K562 (cell line): Measurements from ENCODE around the gene OVOL3. TPM values are rescaled to one million over a fixed set of nuclear protein-coding genes. Genes with fewer than 3 reads are reported as not detected.
A peak's percentile ranks its signal among the peaks of the same experiment; 100 is the strongest.

ENCODE experiments used
- ARID4B ChIP-seq: sonication (generic); formaldehyde crosslinking; IDR thresholded peaks from 2 replicates; pipeline ENCODE4 v1.8.0; 2022; ENCODE audit warnings: mild to moderate bottlenecking, missing genetic modification reagents
- ELF4 ChIP-seq: fragments of 450-650 bp; formaldehyde crosslinking; IDR thresholded peaks from 2 replicates; pipeline ENCODE4 v1.4.0; 2022; ENCODE audit warnings: missing genetic modification characterization
- HCFC1 ChIP-seq: IDR thresholded peaks from 2 replicates; pipeline ENCODE4 v1.6.1; 2012; ENCODE audit warnings: low read depth, low read length, improper control_type of control experiment
- HNRNPH1 ChIP-seq: fragments of 200-400 bp; formaldehyde crosslinking; optimal IDR thresholded peaks from 2 replicates; pipeline ENCODE3; 2017; ENCODE audit warnings: low read depth, mild to moderate bottlenecking, low read length, moderate library complexity
- MCM7 ChIP-seq, 2 experiments: fragments of 450-650 bp; IDR thresholded peaks; 2 replicates each; pipeline ENCODE4 v1.6.1; 2016 to 2018
- NFIC ChIP-seq: fragments of 450-650 bp; IDR thresholded peaks from 2 replicates; pipeline ENCODE4 v1.6.1; 2017; ENCODE audit warnings: mild to moderate bottlenecking, inconsistent platforms
- PYGO2 ChIP-seq: fragments of 450-650 bp; IDR thresholded peaks from 2 replicates; pipeline ENCODE4 v1.6.1; 2016; ENCODE audit warnings: mild to moderate bottlenecking, missing genetic modification characterization, moderate library complexity, missing compliant biosample characterization
- RFX5 ChIP-seq: IDR thresholded peaks from 2 replicates; pipeline ENCODE4 v1.6.1; 2011; ENCODE audit warnings: low read depth, mild to moderate bottlenecking, improper control_type of control experiment, low read length
- SMARCA5 ChIP-seq: fragments of 450-650 bp; IDR thresholded peaks from 2 replicates; pipeline ENCODE4 v1.6.1; 2016
- SNAPC5 ChIP-seq: fragments of 250-450 bp; sonication (Bioruptor Pico); IDR thresholded peaks from 2 replicates; pipeline ENCODE4 v1.8.0; 2021; ENCODE audit warnings: moderate library complexity, mild to moderate bottlenecking, inconsistent platforms
- SREBF1 ChIP-seq: fragments of 150-350 bp; IDR thresholded peaks from 2 replicates; pipeline ENCODE4 v1.6.1; 2014; ENCODE audit warnings: antibody characterized with exemption, low read depth, low read length, borderline replicate concordance
- SREBF2 ChIP-seq: sonication (generic); formaldehyde crosslinking; IDR thresholded peaks from 2 replicates; pipeline ENCODE4 v1.4.0; 2020; ENCODE audit warnings: mild to moderate bottlenecking, missing genetic modification reagents
- SUPT5H ChIP-seq: fragments of 450-650 bp; IDR thresholded peaks from 2 replicates; pipeline ENCODE4 v1.6.1; 2016
- TSC22D4 ChIP-seq: fragments of 450-650 bp; IDR thresholded peaks from 2 replicates; pipeline ENCODE4 v1.6.1; 2016; ENCODE audit warnings: missing genetic modification characterization, missing biosample characterization, control low read depth
- UBTF ChIP-seq, 2 experiments: IDR thresholded peaks; 2 replicates each; pipeline ENCODE4 v1.6.1; 2012; ENCODE audit warnings: improper control_type of control experiment in 2 of 2, low read depth in 2 of 2, low read length in 2 of 2, borderline replicate concordance in 1 of 2
- ZNF232 ChIP-seq: sonication (generic); formaldehyde crosslinking; IDR thresholded peaks from 2 replicates; pipeline ENCODE4 v1.8.0; 2022; ENCODE audit warnings: mild to moderate bottlenecking, missing genetic modification reagents
- ZNF311 ChIP-seq: fragments of 250-450 bp; sonication (Bioruptor Pico); IDR thresholded peaks from 2 replicates; pipeline ENCODE4 v1.4.0; 2020; ENCODE audit warnings: mild to moderate bottlenecking, moderate library complexity
- ZNF668 ChIP-seq: fragments of 250-450 bp; sonication (Bioruptor Pico); IDR thresholded peaks from 2 replicates; pipeline ENCODE4 v1.8.0; 2022; ENCODE audit warnings: mild to moderate bottlenecking, inconsistent platforms
- ZNF79 ChIP-seq: fragments of 250-450 bp; sonication (Bioruptor Pico); IDR thresholded peaks from 2 replicates; pipeline ENCODE4 v1.4.0; 2020; ENCODE audit warnings: low read depth, mild to moderate bottlenecking, moderate library complexity
- polyA plus RNA-seq, 8 experiments: library from polyadenylated mRNA; depleted of rRNA in 4 of 8; stranded (reverse) in 5 of 8; unstranded in 3 of 8; fragments of >200 nt; fragmentation: Nextera tagmentation in 2 of 8; fragmentation: Illumina TruSeq in 1 of 8; extraction: Ambion mirVana in 2 of 8; extraction: Trizol in 1 of 8; gene quantifications; 2 replicates each; pipeline versions ENCODE4 v1.2.1 to v1.2.3, GENCODE V29; 2011 to 2014; ENCODE audit warnings: inconsistent platforms in 1 of 8, missing spikeins in 1 of 8
- total RNA-seq, 7 experiments: library from RNA; depleted of rRNA in 6 of 7; stranded (reverse); fragments of >200 nt in 6 of 7; fragmentation: Illumina TruSeq in 2 of 7; extraction: Trizol in 2 of 7; gene quantifications; 2 replicates each; pipeline versions ENCODE4 v1.2.1 to v1.2.3, GENCODE V29; 2011 to 2021; ENCODE audit warnings: low replicate concordance in 1 of 7

OVOL3 gene
- total and polyA plus RNA-seq, 9 of the 15 experiments (the other 6 are each of a cell fraction or from before 2014, with no cell fraction given), result not detected

- no peak for TF ChIP-seq MCM7 (IDR thresholded peaks at IDR 0.05)
- no peak for TF ChIP-seq RFX5
- TF ChIP-seq SREBF2 (CRISPR knock-in tag), result no peak
- 0 out of 2 replicates have a peak, but pooled peaks have one; percentile 3 for TF ChIP-seq SREBF1
- TF ChIP-seq ZNF311 (CRISPR knock-in tag), result no peak
- no peak; the same call in 1 of the 2 replicates for TF ChIP-seq SUPT5H
- TF ChIP-seq TSC22D4 (tag), result no peak
- TF ChIP-seq NFIC, result no peak
- no peak for TF ChIP-seq ZNF79 (CRISPR knock-in tag)
- TF ChIP-seq ELF4 (CRISPR knock-in tag), result no peak
- peak; percentile 32; the same call in 1 of the 2 replicates for TF ChIP-seq ARID4B (CRISPR knock-in tag)
- no peak for TF ChIP-seq SMARCA5
- TF ChIP-seq HNRNPH1, result no peak
- no peak for TF ChIP-seq ZNF668 (CRISPR knock-in tag)
- no peak for TF ChIP-seq HCFC1
- no peak for TF ChIP-seq SNAPC5 (CRISPR knock-in tag)
- peak; percentile 4 to 14; a peak in 1 of 4 replicates for TF ChIP-seq UBTF (IDR thresholded peaks at IDR 0.05; ENCODE audit: borderline replicate concordance in 1 of 2, low read depth in 2 of 2, low read length in 2 of 2)
- no peak for TF ChIP-seq PYGO2
- TF ChIP-seq ZNF232, result no peak
These were observed 29.5 kb downstream of the OVOL3 start (continued) for GRCh38 chr19:36140304-36141038.
